HG03108 (cell line): ENCODE data around the gene ANTXR1.

Experiments
- ATAC-seq: cut with Tn5 transposase; IDR thresholded peaks from one replicate; pipeline ENCODE4 v1.9.1; 2021; ENCODE audit warnings: moderate library complexity; ENCODE audit not compliant: unreplicated experiment

ANTXR1 gene

GRCh38 chr2:69177785-69178636, 165.0 kb downstream of the ANTXR1 start:
- ATAC-seq, result no peak

GRCh38 chr2:69178756-69179155, 165.8 kb downstream of the ANTXR1 start:
- ATAC-seq, result no peak

GRCh38 chr2:69180227-69180626, 167.2 kb downstream of the ANTXR1 start:
- no peak for ATAC-seq

GRCh38 chr2:69180974-69181373, 168.0 kb downstream of the ANTXR1 start:
- ATAC-seq, result no peak

GRCh38 chr2:69181806-69182427, 168.9 kb downstream of the ANTXR1 start:
- ATAC-seq, result no peak

- ATAC-seq, result no peak
Observed at GRCh38 chr2:69183659-69184058, 170.7 kb downstream of the ANTXR1 start.

- no peak for ATAC-seq
Observed at GRCh38 chr2:69184224-69184623, 171.2 kb downstream of the ANTXR1 start.

GRCh38 chr2:69185807-69186206, 172.8 kb downstream of the ANTXR1 start:
- ATAC-seq, result no peak

GRCh38 chr2:69186614-69187013, 173.6 kb downstream of the ANTXR1 start:
- no peak for ATAC-seq

- ATAC-seq, result no peak
Observed at GRCh38 chr2:69188182-69188900, 175.4 kb downstream of the ANTXR1 start.

- ATAC-seq, result no peak
Observed at GRCh38 chr2:69190743-69191404, 177.9 kb downstream of the ANTXR1 start.

GRCh38 chr2:69191634-69192033, 178.7 kb downstream of the ANTXR1 start:
- no peak for ATAC-seq

- ATAC-seq, result no peak
Observed at GRCh38 chr2:69192176-69192945, 179.4 kb downstream of the ANTXR1 start.

- ATAC-seq, result no peak
Observed at GRCh38 chr2:69195706-69196105, 182.7 kb downstream of the ANTXR1 start.

GRCh38 chr2:69196327-69197117, 183.5 kb downstream of the ANTXR1 start:
- ATAC-seq, result no peak

- no peak for ATAC-seq
Observed at GRCh38 chr2:69200107-69200520, 187.1 kb downstream of the ANTXR1 start.

- ATAC-seq, result no peak
Observed at GRCh38 chr2:69201259-69201658, 188.3 kb downstream of the ANTXR1 start.

GRCh38 chr2:69202327-69202726, 189.3 kb downstream of the ANTXR1 start:
- ATAC-seq, result no peak

GRCh38 chr2:69203166-69203985, 190.4 kb downstream of the ANTXR1 start:
- no peak for ATAC-seq
